Loucy (cell line): ENCODE data around the gene RPN1.

Source experiments
- CTCF ChIP-seq: fragments of 200-600 bp; sonication (generic); conservative IDR thresholded peaks from 2 replicates; pipeline ENCODE4 v1.5.1; 2014; ENCODE audit warnings: mild to moderate bottlenecking, antibody characterized with exemption, low read length
- EZH2phosphoT487 ChIP-seq: fragments of 200-600 bp; IDR thresholded peaks from 2 replicates; pipeline ENCODE4 v1.6.1; 2018; ENCODE audit warnings: antibody characterized with exemption, mild to moderate bottlenecking, moderate library complexity, borderline replicate concordance

DNA sequence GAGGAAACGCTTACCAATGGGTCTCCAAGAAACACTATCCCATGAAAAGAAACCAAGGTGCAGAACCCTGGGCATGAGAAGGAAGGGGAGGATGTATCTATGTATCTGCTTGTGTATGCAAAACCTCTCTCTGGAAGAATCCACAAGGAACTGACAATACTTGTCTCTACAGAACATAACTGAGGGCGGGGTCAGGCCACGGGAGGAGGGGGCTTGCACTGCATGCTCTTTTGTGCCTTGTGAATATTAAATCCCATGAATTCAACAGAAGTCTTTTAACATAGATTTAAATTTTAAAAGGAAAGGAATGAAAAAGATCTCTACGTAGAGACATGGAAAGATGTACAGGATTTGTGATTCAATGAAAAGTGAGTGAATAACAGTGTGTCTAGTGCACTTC lies 57.8 kb downstream of the RPN1 start:
- TF ChIP-seq CTCF, result no peak
- TF ChIP-seq EZH2phosphoT487, result no peak
